ENCODE measurements around the gene ZFYVE9. TPM values are rescaled to one million over a fixed set of nuclear protein-coding genes. Genes with fewer than 3 reads are reported as not detected.
A peak's percentile ranks its signal among the peaks of the same experiment; 100 is the strongest.
"Not testable (repeated sequence)": the region's sequence is repeated elsewhere in the genome, so short reads cannot be mapped to it uniquely, and the experiment has no call there.

The ZFYVE9 gene
- total RNA-seq, 4 donors from 2014 or later, result 22.8 to 37.0 (median 28.2) TPM

DNA sequence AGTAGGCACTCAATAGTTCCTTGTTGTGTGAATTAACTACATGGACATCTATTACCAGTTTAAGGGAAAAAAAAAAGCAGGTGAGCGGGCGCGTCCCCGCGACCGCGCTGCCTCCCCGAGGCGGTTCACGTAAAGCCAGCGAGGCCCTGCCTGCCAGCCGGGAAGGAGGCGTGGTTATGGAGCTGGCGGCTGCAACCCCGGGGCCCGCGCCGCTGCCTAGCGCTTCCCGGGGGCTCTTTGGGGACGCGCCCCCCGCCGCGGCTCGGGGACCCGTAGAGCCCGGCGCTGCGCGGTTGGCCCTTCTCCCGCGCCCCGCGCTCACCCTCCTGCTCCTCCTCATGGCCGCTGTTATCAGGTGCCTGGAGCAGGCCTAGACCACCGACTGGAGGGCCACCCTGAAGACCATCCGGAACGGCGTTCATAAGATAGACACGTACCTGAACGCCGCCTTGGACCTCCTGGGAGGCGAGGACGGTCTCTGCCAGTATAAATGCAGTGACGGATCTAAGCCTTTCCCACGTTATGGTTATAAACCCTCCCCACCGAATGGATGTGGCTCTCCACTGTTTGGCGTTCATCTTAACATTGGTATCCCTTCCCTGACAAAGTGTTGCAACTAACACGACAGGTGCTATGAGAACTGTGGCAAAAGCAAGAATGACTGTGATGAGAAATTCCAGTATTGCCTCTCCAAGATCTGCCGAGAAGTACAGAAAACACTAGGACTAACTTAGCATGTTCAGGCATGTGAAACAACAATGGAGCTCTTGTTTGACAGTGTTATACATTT, 226.7 kb downstream of the ZFYVE9 start:
- H3K4me1 ChIP-seq, result peaks cover 6 to 23% (median 17%) of the 10 kb centered on the region in 4 donors
- no peaks in the 10 kb centered on the region for H3K27me3 ChIP-seq
- 7 to 9% methylated on average over 11 to 51 of the region's 51 CpGs for WGBS, 2 donors (ENCODE audit: low coverage in 1 of 2)
- TF ChIP-seq, protein P1, sequence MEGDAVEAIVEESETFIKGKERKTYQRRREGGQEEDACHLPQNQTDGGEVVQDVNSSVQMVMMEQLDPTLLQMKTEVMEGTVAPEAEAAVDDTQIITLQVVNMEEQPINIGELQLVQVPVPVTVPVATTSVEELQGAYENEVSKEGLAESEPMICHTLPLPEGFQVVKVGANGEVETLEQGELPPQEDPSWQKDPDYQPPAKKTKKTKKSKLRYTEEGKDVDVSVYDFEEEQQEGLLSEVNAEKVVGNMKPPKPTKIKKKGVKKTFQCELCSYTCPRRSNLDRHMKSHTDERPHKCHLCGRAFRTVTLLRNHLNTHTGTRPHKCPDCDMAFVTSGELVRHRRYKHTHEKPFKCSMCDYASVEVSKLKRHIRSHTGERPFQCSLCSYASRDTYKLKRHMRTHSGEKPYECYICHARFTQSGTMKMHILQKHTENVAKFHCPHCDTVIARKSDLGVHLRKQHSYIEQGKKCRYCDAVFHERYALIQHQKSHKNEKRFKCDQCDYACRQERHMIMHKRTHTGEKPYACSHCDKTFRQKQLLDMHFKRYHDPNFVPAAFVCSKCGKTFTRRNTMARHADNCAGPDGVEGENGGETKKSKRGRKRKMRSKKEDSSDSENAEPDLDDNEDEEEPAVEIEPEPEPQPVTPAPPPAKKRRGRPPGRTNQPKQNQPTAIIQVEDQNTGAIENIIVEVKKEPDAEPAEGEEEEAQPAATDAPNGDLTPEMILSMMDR (IDR thresholded peaks at IDR 0.05), result peak in 1 of 5 experiments; percentile 10
- TF ChIP-seq EP300 (IDR thresholded peaks at IDR 0.05; ENCODE audit: low read depth) (no peak), POLR2AphosphoS5 (IDR thresholded peaks at IDR 0.05) (peak in 2 of 3 donors; percentile 7 to 9), POLR2A (IDR thresholded peaks at IDR 0.05) (no peak)
- intact Hi-C loops (cut with DNase I; ENCODE audit: low total_unique reads), result no loop called here
- DNase-seq, result peak; percentile 71
- H3K4me3 ChIP-seq, result peak overlapping the region in 3 of 4 donors; percentile 42 to 52 (median 43)
- no peaks in the 10 kb centered on the region for H3K36me3 ChIP-seq
- in situ Hi-C loops (cut with MboI; ENCODE audit: low pct_ligation_motif_present in 1 of 4, low pct_unique_long_range_greater_than_20kb in 1 of 4, low sequenced_read_pairs in 3 of 4), result no loop called here
- H3K27ac ChIP-seq, result peak overlapping the region; percentile 40 to 82 (median 68)
- H3K9me3 ChIP-seq, result no peaks in the 10 kb centered on the region

DNA sequence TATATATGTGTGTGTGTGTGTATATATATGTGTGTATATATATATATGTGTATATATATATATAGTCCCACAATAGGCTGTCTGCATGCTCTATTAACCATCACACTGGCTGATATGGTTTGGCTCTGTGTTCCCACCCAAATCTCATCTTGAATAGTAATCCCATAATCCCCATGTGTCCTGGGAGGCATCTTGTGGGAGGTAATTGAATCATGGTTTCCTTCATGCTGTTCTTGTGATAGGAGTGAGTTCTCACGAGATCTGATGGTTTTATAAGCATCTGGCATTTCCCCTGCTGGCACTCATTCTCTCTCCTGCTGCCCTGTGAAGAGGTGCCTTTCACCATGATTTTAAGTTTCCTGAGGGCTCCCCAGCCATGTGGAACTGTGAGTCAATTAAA, 228.0 kb downstream of the ZFYVE9 start:
- H3K4me3 ChIP-seq; H3K27ac ChIP-seq; H3K9me3 ChIP-seq; DNase-seq; in situ Hi-C loops (cut with MboI; ENCODE audit: low pct_ligation_motif_present in 1 of 4, low pct_unique_long_range_greater_than_20kb in 1 of 4, low sequenced_read_pairs in 3 of 4); H3K27me3 ChIP-seq; H3K36me3 ChIP-seq; intact Hi-C loops (cut with DNase I; ENCODE audit: low total_unique reads): not testable (repeated sequence)
- H3K4me1 ChIP-seq, result peaks cover 0 to 17% (median 10%) of the 10 kb centered on the region in 4 donors
- 86 to 93% methylated on average over 1 of the region's 1 CpG for WGBS, 2 donors (ENCODE audit: low coverage in 1 of 2)

DNA sequence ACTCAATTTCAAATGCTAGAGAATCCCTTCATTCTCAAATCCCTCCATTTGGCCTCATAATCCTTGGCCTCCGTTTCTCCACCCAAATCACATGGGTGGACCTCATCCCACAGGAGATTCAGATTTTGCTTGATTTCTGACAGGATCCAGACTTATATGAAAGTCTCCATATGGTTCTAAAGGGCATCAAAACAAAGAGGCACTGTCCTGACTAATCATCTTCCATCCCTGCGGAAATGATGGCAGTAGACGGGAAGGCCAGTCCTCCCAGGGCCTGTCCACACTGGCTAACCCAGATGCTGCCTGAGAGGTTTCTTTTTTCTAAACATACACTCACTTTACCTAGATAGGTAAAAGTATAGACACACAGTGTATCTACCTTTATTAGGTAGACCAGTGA, 243.5 kb downstream of the ZFYVE9 start:
- Histone ChIP-seq H3K4me3 (no peak overlapping the region), H3K27me3 (no peaks in the 10 kb centered on the region), H3K9me3 (no peaks in the 10 kb centered on the region), H3K36me3 (no peaks in the 10 kb centered on the region), H3K4me1 (no peaks in the 10 kb centered on the region), H3K27ac (no peak overlapping the region)
- TF ChIP-seq POLR2AphosphoS5 (IDR thresholded peaks at IDR 0.05) (no peak), POLR2A (IDR thresholded peaks at IDR 0.05) (no peak)
- TF ChIP-seq, protein P1 (IDR thresholded peaks at IDR 0.05), result no peak
- in situ Hi-C loops (cut with MboI; ENCODE audit: low pct_ligation_motif_present in 1 of 4, low pct_unique_long_range_greater_than_20kb in 1 of 4, low sequenced_read_pairs in 3 of 4), result no loop called here
- intact Hi-C loops (cut with DNase I; ENCODE audit: low total_unique reads), result no loop called here
- DNase-seq, result no peak
- 94% methylated on average over 3 of the region's 3 CpGs; no CpG with 5 or more reads in 1 of the 2 donors for WGBS, 2 donors (ENCODE audit: low coverage in 1 of 2)

DNA sequence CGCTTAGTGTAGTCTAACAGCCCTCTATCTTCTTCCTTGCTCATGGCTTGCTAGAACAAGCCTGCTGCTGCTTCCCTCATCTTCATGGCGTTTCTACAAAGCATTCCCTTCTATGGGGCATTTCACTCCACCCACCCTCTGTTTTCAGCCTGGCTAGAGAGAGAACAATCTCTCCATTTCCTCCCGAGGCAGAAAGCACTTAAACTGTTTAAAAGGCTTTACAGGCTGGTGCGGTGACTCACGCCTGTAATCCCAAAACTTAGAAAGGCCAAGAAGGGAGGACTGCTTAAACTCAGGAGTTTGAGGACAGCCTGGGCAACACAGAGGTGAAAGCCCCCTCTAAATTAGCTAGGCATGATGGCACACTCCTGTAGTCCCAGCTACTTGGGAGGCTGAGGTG, 244.6 kb downstream of the ZFYVE9 start:
- in situ Hi-C loops (cut with MboI; ENCODE audit: low pct_ligation_motif_present in 1 of 4, low pct_unique_long_range_greater_than_20kb in 1 of 4, low sequenced_read_pairs in 3 of 4), result no loop called here
- 82 to 96% methylated on average over 3 to 5 of the region's 5 CpGs for WGBS, 2 donors (ENCODE audit: low coverage in 1 of 2)
- H3K27ac ChIP-seq, result no peak overlapping the region
- no peaks in the 10 kb centered on the region for H3K4me1 ChIP-seq
- no peaks in the 10 kb centered on the region for H3K9me3 ChIP-seq
- H3K36me3 ChIP-seq, result no peaks in the 10 kb centered on the region
- H3K4me3 ChIP-seq, result no peak overlapping the region
- intact Hi-C loops (cut with DNase I; ENCODE audit: low total_unique reads), result no loop called here
- no peaks in the 10 kb centered on the region for H3K27me3 ChIP-seq
- TF ChIP-seq, protein P1 (IDR thresholded peaks at IDR 0.05), result no peak
- TF ChIP-seq EP300 (IDR thresholded peaks at IDR 0.05; ENCODE audit: low read depth) (no peak), POLR2AphosphoS5 (IDR thresholded peaks at IDR 0.05) (no peak), POLR2A (IDR thresholded peaks at IDR 0.05) (no peak)
- no peak for DNase-seq

Data from transverse colon (tissue), 4 donors.